Measurements from ENCODE around the gene PDZK1IP1. TPM values are rescaled to one million over a fixed set of nuclear protein-coding genes. Genes with fewer than 3 reads are reported as not detected.

Gene PDZK1IP1
- total RNA-seq, 1 donor from 2014 or later = not detected

DNA sequence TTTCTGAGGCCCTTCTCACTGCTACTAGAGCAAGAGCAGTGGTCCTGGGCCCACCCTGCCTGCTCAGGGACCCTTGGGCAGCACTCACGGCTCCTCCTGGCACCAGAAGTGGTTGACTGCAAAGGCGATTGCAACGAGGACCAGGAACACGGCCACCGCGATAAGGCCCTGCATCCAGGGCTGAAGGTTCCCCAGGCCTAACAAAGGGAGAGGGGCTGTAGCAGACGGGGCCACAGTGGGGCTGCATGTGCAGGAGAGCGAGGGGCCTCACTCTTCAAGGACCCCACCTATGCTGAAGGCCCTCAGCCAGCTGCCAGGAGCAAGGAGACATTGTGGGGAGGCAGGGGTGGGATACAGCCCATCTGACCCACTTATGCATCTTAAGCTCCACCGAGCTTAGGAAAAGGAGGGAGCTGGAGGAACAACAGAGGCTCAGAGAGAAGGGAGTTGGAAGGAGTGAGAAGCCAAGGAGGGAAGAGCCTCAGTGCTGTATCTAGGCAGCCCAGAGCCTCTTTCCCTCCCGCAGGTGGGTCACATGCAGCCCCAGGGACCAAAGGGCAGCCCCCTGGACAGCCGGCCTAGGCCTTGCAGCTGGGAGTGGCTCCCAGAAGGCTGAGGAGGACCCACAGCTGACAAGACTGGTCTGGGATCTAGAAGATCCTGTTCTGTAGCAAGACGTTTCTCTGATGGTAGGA lies 2.5 kb downstream of the PDZK1IP1 start:
- no peak overlapping the region for H3K27ac Mint-ChIP-seq (ENCODE audit: unreplicated experiment)
- H3K36me3 Mint-ChIP-seq (ENCODE audit: low read depth, unreplicated experiment) = no peaks in the 10 kb centered on the region
- peaks cover 35% of the 10 kb centered on the region for H3K4me1 Mint-ChIP-seq (ENCODE audit: unreplicated experiment)
- TF ChIP-seq, protein P1, sequence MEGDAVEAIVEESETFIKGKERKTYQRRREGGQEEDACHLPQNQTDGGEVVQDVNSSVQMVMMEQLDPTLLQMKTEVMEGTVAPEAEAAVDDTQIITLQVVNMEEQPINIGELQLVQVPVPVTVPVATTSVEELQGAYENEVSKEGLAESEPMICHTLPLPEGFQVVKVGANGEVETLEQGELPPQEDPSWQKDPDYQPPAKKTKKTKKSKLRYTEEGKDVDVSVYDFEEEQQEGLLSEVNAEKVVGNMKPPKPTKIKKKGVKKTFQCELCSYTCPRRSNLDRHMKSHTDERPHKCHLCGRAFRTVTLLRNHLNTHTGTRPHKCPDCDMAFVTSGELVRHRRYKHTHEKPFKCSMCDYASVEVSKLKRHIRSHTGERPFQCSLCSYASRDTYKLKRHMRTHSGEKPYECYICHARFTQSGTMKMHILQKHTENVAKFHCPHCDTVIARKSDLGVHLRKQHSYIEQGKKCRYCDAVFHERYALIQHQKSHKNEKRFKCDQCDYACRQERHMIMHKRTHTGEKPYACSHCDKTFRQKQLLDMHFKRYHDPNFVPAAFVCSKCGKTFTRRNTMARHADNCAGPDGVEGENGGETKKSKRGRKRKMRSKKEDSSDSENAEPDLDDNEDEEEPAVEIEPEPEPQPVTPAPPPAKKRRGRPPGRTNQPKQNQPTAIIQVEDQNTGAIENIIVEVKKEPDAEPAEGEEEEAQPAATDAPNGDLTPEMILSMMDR (IDR thresholded peaks at IDR 0.05; ENCODE audit: unreplicated experiment) = no peak
- DNase-seq (ENCODE audit: low spot score) = no peak
- peaks cover 16% of the 10 kb centered on the region for H3K27me3 Mint-ChIP-seq (ENCODE audit: unreplicated experiment)
- no peak overlapping the region for H3K4me3 Mint-ChIP-seq (ENCODE audit: unreplicated experiment)
- H3K9me3 Mint-ChIP-seq (ENCODE audit: unreplicated experiment) = no peaks in the 10 kb centered on the region

DNA sequence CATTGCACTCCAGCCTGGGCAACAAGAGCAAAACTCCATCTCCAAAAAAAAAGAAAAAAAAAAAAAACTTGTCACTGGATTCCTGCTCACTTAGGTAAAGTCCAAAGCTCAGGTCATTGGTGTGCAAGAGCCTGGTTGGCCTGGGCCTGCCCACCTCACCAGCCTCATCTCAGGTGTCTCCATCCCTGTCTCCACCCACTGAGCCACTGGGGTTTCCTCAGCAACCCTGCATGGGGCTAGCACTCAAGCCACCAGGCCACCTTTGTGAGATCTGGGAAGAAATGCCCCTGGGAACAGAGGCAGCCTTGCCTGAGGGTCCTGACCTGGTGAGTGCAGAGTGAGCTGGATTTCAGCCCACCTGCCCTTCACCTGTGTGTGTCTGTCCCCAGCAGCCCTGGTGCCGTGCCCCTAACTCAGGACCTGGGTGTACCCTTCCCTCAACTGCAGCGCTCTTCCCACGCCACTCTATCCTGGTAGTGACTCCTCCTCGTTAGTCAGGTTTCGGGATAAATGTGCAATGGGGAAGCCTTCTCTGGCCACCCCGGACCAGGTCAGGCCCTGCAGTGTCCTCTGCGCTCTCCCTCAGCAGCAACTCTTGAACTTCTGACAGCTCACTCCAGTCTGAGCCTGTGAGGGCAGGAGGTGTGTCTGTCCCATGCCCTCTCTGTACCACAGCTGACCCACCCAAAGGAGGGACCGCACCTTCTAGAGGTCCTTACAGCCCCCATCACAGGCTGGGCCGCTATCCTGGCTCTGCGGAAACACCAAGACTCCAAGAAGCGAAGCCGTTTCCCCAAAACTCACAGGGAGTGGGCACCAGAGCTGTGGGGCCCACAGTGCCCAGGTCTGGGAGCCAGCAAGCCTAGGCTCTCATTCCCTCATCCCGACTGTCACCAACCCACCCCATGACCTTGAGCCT lies 3.3 kb downstream of the PDZK1IP1 start:
- Mint-ChIP-seq H3K27ac (ENCODE audit: unreplicated experiment) (no peak overlapping the region), H3K4me1 (ENCODE audit: unreplicated experiment) (peaks cover 37% of the 10 kb centered on the region), H3K4me3 (ENCODE audit: unreplicated experiment) (no peak overlapping the region), H3K27me3 (ENCODE audit: unreplicated experiment) (peaks cover 15% of the 10 kb centered on the region), H3K9me3 (ENCODE audit: unreplicated experiment) (peaks cover 5% of the 10 kb centered on the region), H3K36me3 (ENCODE audit: low read depth, unreplicated experiment) (no peaks in the 10 kb centered on the region)
- TF ChIP-seq, protein P1 (IDR thresholded peaks at IDR 0.05; ENCODE audit: unreplicated experiment) = no peak
- no peak for DNase-seq (ENCODE audit: low spot score)

DNA sequence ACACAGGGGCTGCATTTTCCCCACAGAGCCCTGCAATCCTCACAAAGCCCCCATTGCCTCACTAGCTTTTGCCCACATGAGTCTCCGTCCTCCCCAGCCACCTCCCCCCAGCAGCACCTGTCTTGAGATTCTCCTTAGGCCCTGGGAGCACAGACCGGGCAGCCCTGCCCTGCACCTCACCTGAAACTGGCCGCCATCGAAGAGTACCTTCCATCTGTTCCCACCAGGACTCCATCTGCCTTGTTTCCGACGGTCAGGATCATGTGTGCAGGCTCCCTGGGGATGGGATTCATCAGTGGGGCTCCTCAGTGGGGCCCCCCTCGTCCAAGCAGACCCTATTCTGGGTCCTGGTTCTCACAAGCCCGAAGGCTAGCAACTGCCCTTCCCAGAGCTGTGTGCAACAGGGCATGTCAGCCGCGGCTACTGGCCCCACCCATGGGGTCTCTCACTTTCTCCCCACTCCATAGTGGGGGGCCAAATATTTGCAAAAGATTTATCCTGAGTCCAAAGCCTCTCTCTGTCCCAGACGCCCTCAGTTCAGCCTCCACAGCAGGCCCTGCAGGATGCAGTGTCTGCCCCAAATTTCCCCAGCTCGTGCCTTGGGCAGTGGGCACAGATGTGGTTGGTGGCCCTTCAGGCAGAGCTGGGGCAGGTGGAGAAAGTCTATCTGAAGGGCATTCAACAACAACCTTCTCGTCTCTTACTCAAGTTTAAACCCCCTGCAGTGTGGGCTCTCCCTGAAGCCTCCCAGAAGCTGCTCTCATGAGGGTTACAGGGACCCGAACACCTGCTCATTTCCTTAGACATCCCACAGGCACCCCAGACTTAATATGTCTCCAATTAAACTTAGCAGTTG lies 4.8 kb downstream of the PDZK1IP1 start:
- DNase-seq (ENCODE audit: low spot score) = no peak
- Mint-ChIP-seq H3K36me3 (ENCODE audit: low read depth, unreplicated experiment) (no peaks in the 10 kb centered on the region), H3K27ac (ENCODE audit: unreplicated experiment) (no peak overlapping the region), H3K4me3 (ENCODE audit: unreplicated experiment) (no peak overlapping the region), H3K27me3 (ENCODE audit: unreplicated experiment) (peaks cover 16% of the 10 kb centered on the region), H3K4me1 (ENCODE audit: unreplicated experiment) (peaks cover 35% of the 10 kb centered on the region), H3K9me3 (ENCODE audit: unreplicated experiment) (peaks cover 5% of the 10 kb centered on the region)
- TF ChIP-seq, protein P1 (IDR thresholded peaks at IDR 0.05; ENCODE audit: unreplicated experiment) = no peak

DNA sequence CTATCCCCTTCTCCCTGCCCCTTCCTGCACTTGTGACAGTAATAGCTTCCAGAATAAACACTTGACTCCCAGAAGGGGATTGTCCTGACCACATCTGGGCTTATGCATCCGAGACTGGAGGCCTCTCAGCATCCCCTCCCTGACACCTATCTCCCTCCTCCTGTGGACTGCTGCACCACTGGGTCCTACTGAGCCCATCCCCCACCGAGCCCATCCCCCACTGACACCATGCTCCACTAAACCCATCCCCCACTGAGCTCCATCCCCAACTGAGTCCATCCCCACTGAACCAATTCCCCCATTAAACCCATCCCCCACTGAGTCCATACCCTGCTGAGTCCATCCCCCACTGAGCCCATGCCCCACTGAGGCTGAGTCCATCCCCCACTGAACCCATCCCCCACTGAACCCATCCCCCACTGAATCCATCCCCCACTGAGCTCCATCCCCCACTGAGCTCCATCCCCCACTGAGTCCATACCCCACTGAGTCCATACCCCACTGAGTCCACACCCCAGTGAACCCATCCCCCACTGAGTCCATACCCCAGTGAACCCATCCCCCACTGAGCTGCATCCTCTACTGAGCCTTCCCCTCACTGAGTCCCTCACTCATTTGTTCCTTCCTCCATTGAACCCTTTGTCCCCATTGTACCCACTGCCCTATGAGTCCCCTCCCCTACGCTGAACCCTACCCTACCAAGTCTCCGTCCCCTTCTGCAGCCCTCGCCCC lies 5.6 kb downstream of the PDZK1IP1 start:
- H3K9me3 Mint-ChIP-seq (ENCODE audit: unreplicated experiment) = peaks cover 5% of the 10 kb centered on the region
- no peak overlapping the region for H3K27ac Mint-ChIP-seq (ENCODE audit: unreplicated experiment)
- H3K36me3 Mint-ChIP-seq (ENCODE audit: low read depth, unreplicated experiment) = no peaks in the 10 kb centered on the region
- H3K27me3 Mint-ChIP-seq (ENCODE audit: unreplicated experiment) = peaks cover 19% of the 10 kb centered on the region
- peaks cover 38% of the 10 kb centered on the region for H3K4me1 Mint-ChIP-seq (ENCODE audit: unreplicated experiment)
- H3K4me3 Mint-ChIP-seq (ENCODE audit: unreplicated experiment) = no peak overlapping the region
- DNase-seq (ENCODE audit: low spot score) = no peak
- TF ChIP-seq, protein P1 (IDR thresholded peaks at IDR 0.05; ENCODE audit: unreplicated experiment) = no peak
